Measurements from ENCODE around the gene KCNB1.

The KCNB1 gene

GRCh38 chr20:49496553-49497397 lies 14.3 kb upstream of the KCNB1 start:
- no peak overlapping the region for H3K27ac Mint-ChIP-seq
- H3K36me3 Mint-ChIP-seq (ENCODE audit: low read depth), result no peaks in the 10 kb centered on the region
- no peak overlapping the region for H3K4me3 Mint-ChIP-seq

GRCh38 chr20:49496043-49496442 lies 13.6 kb upstream of the KCNB1 start:
- peaks cover 10% of the 10 kb centered on the region for H3K27me3 Mint-ChIP-seq (ENCODE audit: low read depth)
- H3K36me3 Mint-ChIP-seq (ENCODE audit: low read depth), result no peaks in the 10 kb centered on the region
- no peak overlapping the region for H3K4me3 Mint-ChIP-seq
- TF ChIP-seq CTCF (IDR thresholded peaks at IDR 0.05; ENCODE audit: unreplicated experiment in 3 of 3), result no peak
- no peak overlapping the region for H3K27ac Mint-ChIP-seq
- no peaks in the 10 kb centered on the region for H3K9me3 Mint-ChIP-seq
- H3K4me1 Mint-ChIP-seq, result peaks cover 10% of the 10 kb centered on the region

More at GRCh38 chr20:49496553-49497397, 14.3 kb upstream of the KCNB1 start:
- H3K4me1 Mint-ChIP-seq, result peaks cover 10% of the 10 kb centered on the region
- H3K9me3 Mint-ChIP-seq, result no peaks in the 10 kb centered on the region
- peaks cover 10% of the 10 kb centered on the region for H3K27me3 Mint-ChIP-seq (ENCODE audit: low read depth)
- no peak for TF ChIP-seq CTCF (IDR thresholded peaks at IDR 0.05; ENCODE audit: unreplicated experiment in 3 of 3)

GRCh38 chr20:49490689-49491088 lies 8.2 kb upstream of the KCNB1 start:
- H3K4me1 Mint-ChIP-seq, result no peaks in the 10 kb centered on the region
- H3K27ac Mint-ChIP-seq, result no peak overlapping the region
- no peak overlapping the region for H3K4me3 Mint-ChIP-seq
- H3K9me3 Mint-ChIP-seq, result peaks cover 13% of the 10 kb centered on the region
- H3K27me3 Mint-ChIP-seq (ENCODE audit: low read depth), result peaks cover 42% of the 10 kb centered on the region
- H3K36me3 Mint-ChIP-seq (ENCODE audit: low read depth), result no peaks in the 10 kb centered on the region
- no peak for TF ChIP-seq CTCF (IDR thresholded peaks at IDR 0.05; ENCODE audit: unreplicated experiment in 3 of 3)

- Mint-ChIP-seq H3K9me3 (peaks cover 13% of the 10 kb centered on the region), H3K27ac (no peak overlapping the region), H3K4me1 (no peaks in the 10 kb centered on the region), H3K27me3 (ENCODE audit: low read depth) (peaks cover 52% of the 10 kb centered on the region), H3K36me3 (ENCODE audit: low read depth) (no peaks in the 10 kb centered on the region), H3K4me3 (no peak overlapping the region)
- TF ChIP-seq CTCF (IDR thresholded peaks at IDR 0.05; ENCODE audit: unreplicated experiment in 3 of 3), result no peak
Measured at GRCh38 chr20:49489688-49490087, 7.2 kb upstream of the KCNB1 start.

- no peak for TF ChIP-seq CTCF (IDR thresholded peaks at IDR 0.05; ENCODE audit: unreplicated experiment in 3 of 3)
- peak overlapping the region in 2 of 3 experiments; percentile 31 to 50 for H3K4me3 Mint-ChIP-seq
- peaks cover 6% of the 10 kb centered on the region for H3K4me1 Mint-ChIP-seq
- peaks cover 78% of the 10 kb centered on the region for H3K27me3 Mint-ChIP-seq (ENCODE audit: low read depth)
- H3K27ac Mint-ChIP-seq, result no peak overlapping the region
- H3K9me3 Mint-ChIP-seq, result peaks cover 13% of the 10 kb centered on the region
- H3K36me3 Mint-ChIP-seq (ENCODE audit: low read depth), result no peaks in the 10 kb centered on the region
Measured at GRCh38 chr20:49486064-49486463, 3.6 kb upstream of the KCNB1 start.

- H3K9me3 Mint-ChIP-seq, result peaks cover 13% of the 10 kb centered on the region
- H3K27me3 Mint-ChIP-seq (ENCODE audit: low read depth), result peaks cover 83% of the 10 kb centered on the region
- H3K27ac Mint-ChIP-seq, result no peak overlapping the region
- no peaks in the 10 kb centered on the region for H3K36me3 Mint-ChIP-seq (ENCODE audit: low read depth)
- no peak for TF ChIP-seq CTCF (IDR thresholded peaks at IDR 0.05; ENCODE audit: unreplicated experiment in 3 of 3)
- H3K4me1 Mint-ChIP-seq, result peaks cover 6% of the 10 kb centered on the region
- peak overlapping the region; percentile 31 to 50 (median 46) for H3K4me3 Mint-ChIP-seq
Measured at GRCh38 chr20:49485563-49485962, 3.1 kb upstream of the KCNB1 start.

Data from nephron (organoid).